ENCODE data around the gene SLC16A4. TPM values are rescaled to one million over a fixed set of nuclear protein-coding genes. Genes with fewer than 3 reads are reported as not detected.

The SLC16A4 gene
- total RNA-seq, 4 donors from 2014 or later, result 10.5 to 16.9 (median 15.2) TPM

DNA sequence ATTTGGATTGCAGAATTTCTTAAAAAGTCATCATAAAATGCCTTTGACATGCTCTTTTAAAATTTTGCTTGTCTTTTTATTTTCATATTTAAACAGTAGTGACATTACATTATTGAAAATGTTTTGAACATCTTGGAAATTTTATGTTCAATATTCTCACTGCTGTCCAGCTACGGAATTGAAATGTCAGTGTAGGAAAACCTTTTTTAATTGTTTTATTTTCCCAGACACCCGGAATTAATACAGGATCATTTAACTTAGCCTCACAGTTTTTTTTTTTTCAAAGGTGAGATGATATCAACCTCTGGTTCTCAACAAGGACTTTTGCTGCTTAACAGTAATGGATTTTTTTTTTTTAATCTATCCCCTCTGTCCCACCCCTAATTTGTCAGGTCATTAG, 47.6 kb downstream of the SLC16A4 start:
- TF ChIP-seq CTCF (IDR thresholded peaks at IDR 0.05), result no peak
- no peak for TF ChIP-seq POLR2A (IDR thresholded peaks at IDR 0.05)
- no peak for TF ChIP-seq POLR2AphosphoS5 (IDR thresholded peaks at IDR 0.05)
- no peak for TF ChIP-seq EP300 (IDR thresholded peaks at IDR 0.05)
- peaks cover 16 to 85% (median 30%) of the 10 kb centered on the region in 3 donors for H3K4me1 ChIP-seq
- H3K9me3 ChIP-seq, result no peaks in the 10 kb centered on the region
- no peaks in the 10 kb centered on the region for H3K27me3 ChIP-seq
- H3K27ac ChIP-seq, result no peak overlapping the region
- 41 to 56% methylated on average over 2 of the region's 2 CpGs for WGBS, 2 donors (ENCODE audit: low coverage in 1 of 2)
- H3K36me3 ChIP-seq, result peaks cover 0 to 46% of the 10 kb centered on the region in 2 donors
- H3K4me3 ChIP-seq, result peak overlapping the region in 1 of 2 donors; percentile 16
- ATAC-seq, result no peak

- Histone ChIP-seq H3K27ac (no peak overlapping the region), H3K4me3 (peak overlapping the region in 1 of 2 donors; percentile 16), H3K36me3 (peaks cover 0 to 37% of the 10 kb centered on the region in 2 donors), H3K4me1 (peaks cover 11 to 80% (median 24%) of the 10 kb centered on the region in 3 donors), H3K9me3 (no peaks in the 10 kb centered on the region), H3K27me3 (no peaks in the 10 kb centered on the region)
- 48 to 58% methylated on average over 2 to 3 of the region's 9 CpGs for WGBS, 2 donors (ENCODE audit: low coverage in 1 of 2)
- ATAC-seq, result no peak
- TF ChIP-seq POLR2AphosphoS5 (IDR thresholded peaks at IDR 0.05), result no peak
- TF ChIP-seq CTCF (IDR thresholded peaks at IDR 0.05), result no peak
- TF ChIP-seq POLR2A (IDR thresholded peaks at IDR 0.05), result no peak
- TF ChIP-seq EP300 (IDR thresholded peaks at IDR 0.05), result no peak
Measured at GRCh38 chr1:110341872-110342331, 48.9 kb downstream of the SLC16A4 start.

GRCh38 chr1:110341146-110341871, 49.5 kb downstream of the SLC16A4 start:
- WGBS, 2 donors (ENCODE audit: low coverage in 1 of 2), result 100% methylated on average over 1 to 3 of the region's 27 CpGs
- Histone ChIP-seq H3K27ac (no peak overlapping the region), H3K4me1 (peaks cover 11 to 75% (median 24%) of the 10 kb centered on the region in 3 donors), H3K36me3 (peaks cover 0 to 31% of the 10 kb centered on the region in 2 donors), H3K4me3 (peak overlapping the region in 1 of 2 donors; percentile 16), H3K27me3 (no peaks in the 10 kb centered on the region), H3K9me3 (no peaks in the 10 kb centered on the region)
- no peak for ATAC-seq
- TF ChIP-seq POLR2AphosphoS5 (IDR thresholded peaks at IDR 0.05), result no peak
- no peak for TF ChIP-seq POLR2A (IDR thresholded peaks at IDR 0.05)
- TF ChIP-seq CTCF (IDR thresholded peaks at IDR 0.05), result no peak
- no peak for TF ChIP-seq EP300 (IDR thresholded peaks at IDR 0.05)

DNA sequence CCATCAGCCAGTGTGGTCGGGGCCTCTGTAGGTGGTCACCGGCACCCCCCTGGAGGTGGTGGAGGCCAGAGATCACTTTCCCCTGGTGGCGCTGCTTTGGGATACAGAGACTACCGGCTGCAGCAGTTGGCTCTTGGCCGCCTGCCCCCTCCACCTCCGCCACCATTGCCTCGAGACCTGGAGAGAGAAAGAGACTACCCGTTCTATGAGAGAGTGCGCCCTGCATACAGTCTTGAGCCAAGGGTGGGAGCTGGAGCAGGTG, 50.7 kb downstream of the SLC16A4 start:
- peak overlapping the region; percentile 59 to 80 for H3K4me3 ChIP-seq
- ATAC-seq, result no peak
- H3K36me3 ChIP-seq, result peaks cover 0 to 28% of the 10 kb centered on the region in 2 donors
- H3K27me3 ChIP-seq, result no peaks in the 10 kb centered on the region
- H3K4me1 ChIP-seq, result peaks cover 6 to 63% (median 24%) of the 10 kb centered on the region in 3 donors
- H3K9me3 ChIP-seq, result no peaks in the 10 kb centered on the region
- TF ChIP-seq EP300 (IDR thresholded peaks at IDR 0.05) (no peak), POLR2AphosphoS5 (IDR thresholded peaks at IDR 0.05) (no peak), CTCF (IDR thresholded peaks at IDR 0.05) (no peak), POLR2A (IDR thresholded peaks at IDR 0.05) (no peak)
- peak overlapping the region in 3 of 4 donors; percentile 90 to 99 (median 98) for H3K27ac ChIP-seq
- WGBS, 2 donors (ENCODE audit: low coverage in 1 of 2), result 0% methylated on average over 1 of the region's 9 CpGs; no CpG with 5 or more reads in 1 of the 2 donors

Measured in gastroesophageal sphincter (tissue), 4 donors.